ENCODE measurements around the gene NEGR1.
"Not testable (repeated sequence)": the region's sequence is repeated elsewhere in the genome, so short reads cannot be mapped to it uniquely, and the experiment has no call there.

The NEGR1 gene

DNA sequence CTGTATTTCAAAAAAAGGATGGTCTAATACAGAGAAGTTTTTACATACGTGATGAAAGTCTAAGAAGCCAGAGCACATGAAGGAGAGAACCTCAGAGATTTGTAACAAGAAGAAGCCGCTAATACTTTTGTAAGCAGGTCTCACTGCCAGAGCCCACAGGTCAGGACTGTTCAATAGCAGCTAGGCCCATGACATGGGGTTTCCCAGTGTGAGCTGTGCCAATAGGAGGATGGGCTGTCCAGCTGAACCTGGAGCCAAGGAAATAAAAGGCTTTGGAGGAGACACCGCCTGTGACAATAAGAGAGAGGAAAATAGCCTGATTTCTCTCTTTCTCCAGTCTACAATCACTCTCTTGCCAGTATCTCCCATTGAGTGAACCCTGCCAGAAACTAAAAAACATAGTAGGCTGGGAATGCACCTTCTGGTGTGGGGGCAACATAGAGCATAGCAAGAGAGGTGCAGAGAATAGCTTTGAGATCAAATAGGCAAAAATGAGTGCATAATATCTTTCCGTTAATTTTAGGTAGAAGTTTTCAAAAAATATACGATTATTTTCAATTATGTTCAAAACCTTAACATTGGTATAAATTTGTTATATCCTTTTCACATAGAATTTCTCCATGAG is 360.3 kb downstream of the NEGR1 start:
- no peak for FAIRE-seq

DNA sequence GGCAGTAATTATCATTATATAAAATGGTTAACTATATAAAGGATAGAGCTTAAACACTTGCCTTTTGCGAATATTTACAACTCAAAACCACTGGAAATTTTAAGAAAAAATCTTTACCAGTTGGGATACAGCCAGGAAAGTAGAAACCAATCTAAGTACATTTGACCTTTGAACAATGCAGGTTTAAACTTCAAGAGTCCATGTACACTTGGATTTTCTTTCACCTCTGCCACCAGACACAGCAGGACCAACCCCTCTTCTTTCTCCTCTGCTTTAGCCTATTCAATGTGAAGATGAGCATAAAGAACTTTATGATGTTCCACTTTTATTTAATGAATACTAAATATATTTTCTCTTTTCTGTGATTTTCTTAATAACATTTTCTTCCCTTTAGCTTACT is 361.1 kb downstream of the NEGR1 start:
- FAIRE-seq: no peak

DNA sequence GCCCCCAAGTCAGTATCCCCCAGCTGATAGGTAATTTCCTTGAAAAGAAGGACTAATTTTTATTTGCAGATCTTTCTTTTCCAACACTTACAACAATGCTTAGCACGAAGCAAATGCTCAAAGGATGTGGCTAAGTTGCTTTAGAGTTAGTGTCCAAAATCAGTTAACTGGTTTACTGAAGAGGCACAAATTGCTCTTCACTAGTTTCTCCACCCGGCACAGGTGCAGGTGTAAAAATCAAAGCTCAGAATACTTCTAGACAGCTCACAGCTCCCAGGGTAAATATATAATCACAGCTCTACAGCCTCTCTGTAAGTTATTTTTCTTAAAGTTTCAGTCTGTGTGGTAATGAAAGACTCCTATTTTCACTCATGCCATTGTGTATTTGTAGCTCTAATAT is 361.8 kb downstream of the NEGR1 start:
- no peak for FAIRE-seq

DNA sequence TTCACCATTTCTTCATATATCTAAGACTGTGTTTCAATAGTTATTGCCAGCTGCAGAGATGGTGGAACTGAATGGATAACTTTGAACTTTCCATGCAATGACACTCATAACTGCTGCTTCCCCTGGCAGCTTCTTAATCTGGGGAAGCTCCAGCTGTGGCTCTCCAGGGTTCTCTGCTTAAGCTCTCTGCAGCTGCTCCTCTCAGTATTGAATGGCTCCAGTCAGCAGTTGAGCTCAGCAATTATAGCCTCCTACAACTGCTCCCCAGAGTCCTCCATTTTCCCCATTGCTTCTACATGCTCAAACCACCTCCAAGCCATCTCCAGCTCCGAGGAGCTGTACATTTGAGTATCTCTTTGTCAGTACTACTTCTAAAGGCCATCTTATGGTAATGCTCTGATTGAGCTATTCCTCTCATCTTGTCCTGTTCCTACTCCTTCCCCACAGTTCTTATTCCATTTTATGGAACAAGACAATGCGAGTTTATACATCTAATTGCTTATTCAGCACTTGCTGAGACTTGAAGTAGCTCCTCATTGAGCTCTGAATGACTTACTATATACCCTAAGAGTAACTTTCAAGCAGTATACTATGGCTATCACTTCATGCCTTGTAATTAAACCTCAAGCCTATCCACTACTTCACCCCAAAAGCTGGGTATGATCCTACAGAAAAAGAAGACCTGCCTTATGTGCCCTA is 362.4 kb downstream of the NEGR1 start:
- no peak for FAIRE-seq

DNA sequence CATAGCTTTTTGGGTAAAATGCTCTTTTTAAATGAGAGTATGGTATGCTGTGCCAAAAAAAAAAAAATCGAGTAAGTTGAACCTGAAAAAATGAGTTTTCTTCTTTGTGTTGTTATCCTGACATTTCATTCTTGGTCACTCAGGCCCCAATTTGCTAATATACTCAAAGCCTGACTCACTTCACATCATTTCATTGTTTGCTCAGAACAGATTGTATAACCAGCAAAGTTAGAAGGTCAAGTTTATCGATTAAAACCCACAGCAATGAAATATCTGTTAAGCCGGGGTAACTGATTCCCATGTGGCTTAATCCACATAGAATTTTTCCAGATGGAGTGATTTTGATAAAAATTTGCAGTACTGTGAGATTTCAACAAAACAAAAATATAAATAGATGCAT is 363.7 kb downstream of the NEGR1 start:
- no peak for FAIRE-seq

DNA sequence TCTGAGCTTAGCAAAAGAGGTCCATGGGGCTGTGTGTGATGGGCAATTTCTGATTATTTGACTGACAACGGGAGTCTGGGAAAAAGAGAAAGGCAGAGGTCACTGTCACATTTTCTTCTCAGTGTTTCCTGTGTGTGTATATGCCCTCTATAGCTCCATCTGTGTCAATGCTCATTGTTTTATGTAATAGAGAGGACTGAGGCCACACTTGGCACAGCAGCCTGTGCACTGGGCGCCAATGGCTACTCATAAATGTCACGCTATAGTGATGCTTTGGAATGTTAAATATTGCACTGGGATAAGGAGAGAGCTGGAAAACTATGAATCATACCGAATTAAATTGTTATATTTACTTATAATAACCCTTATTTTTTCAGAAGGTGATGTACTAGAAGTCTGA is 365.4 kb downstream of the NEGR1 start:
- no peak for FAIRE-seq

DNA sequence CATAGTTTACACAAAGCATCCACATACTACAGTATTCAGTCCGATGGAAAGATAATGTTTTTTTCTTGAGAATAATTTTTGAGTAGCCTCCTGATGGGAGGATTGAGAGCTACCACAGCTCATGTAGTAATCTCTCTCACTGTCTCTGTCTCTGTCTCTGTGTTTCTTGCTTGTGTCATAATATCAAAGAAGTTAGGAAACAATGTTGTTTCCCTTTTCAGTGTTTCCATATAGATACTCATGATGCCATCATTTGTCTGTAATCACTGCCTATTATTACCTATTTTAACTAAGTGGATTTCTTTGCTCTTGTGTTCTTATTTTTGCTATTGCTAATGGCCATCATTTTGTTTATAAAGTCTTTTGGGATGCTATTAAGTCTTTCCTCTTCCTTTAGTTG is 367.7 kb downstream of the NEGR1 start:
- FAIRE-seq: no peak

DNA sequence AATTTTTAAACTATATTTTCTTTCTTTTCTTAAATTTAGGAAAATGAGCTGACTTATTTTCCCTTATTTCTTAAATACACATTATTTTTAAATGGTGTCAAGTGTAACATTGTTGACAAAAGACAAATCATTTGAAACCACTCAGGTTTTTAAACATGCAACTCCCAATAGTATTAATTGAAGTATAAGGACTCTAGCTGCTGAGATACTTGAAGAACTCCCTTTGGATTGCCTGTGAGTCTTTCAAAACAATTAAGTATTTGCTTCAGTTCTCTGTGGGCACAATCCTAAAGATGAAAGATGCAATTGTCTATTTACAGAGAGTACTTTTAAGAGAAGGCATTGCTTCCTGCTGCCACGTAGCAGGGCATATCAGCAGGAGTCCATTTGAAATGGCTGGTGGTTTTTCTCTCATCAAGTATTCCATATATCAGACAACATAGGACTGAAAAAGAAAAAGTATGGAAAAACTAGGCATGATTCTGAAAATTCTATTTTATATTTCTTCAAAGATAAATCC is 373.4 kb downstream of the NEGR1 start:
- peak; percentile 86 for FAIRE-seq

DNA sequence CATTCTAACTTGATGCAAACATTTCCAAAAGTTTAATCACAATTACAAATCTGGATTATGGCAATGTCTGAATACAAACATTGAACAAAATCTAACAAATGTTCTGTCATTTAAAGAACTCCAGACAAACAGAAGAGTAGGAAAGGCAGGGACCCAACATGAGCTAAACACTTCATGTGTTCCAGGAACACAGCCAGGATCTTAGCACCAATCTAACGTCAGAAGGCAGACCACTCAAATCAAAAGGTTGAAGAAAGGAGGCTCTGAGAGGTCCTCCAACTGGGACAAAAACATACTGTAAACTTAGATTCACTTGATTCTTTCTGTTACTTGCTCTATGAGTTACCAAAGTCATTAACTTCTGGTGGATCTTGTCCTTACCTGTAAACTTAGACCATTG is 374.0 kb downstream of the NEGR1 start:
- no peak for FAIRE-seq

DNA sequence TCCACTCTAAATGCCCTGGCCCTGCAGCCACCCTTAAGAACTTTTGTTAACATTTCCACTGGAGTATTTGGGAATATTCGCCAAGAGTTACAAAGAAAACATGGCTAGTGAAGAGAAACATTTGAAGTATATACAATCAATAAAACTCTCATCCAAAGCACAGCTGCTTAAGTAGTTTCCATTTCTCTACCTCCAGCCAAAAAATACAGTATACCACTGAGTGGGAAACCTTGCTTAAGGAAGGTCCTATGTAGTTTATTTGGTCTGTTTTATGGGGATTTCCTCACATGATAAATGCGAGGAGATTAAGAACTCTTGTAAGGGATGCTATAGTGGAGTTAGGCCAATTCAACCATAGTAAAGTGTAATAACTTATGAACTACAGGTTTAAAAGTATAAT is 382.5 kb downstream of the NEGR1 start:
- no peak for FAIRE-seq

DNA sequence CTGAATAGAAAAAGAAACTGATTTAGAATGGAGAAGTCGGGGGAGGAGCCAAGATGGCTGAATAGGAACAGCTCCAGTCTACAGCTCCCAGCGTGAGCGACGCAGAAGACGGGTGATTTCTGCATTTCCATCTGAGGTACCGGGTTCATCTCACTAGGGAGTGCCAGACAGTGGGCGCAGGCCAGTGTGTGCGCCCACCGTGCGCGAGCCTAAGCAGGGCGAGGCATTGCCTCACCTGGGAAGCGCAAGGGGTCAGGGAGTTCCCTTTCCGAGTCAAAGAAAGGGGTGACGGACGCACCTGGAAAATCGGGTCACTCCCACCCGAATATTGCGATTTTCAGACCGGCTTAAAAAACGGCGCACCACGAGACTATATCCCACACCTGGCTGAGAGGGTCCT is 394.2 kb downstream of the NEGR1 start:
- FAIRE-seq: not testable (repeated sequence)

DNA sequence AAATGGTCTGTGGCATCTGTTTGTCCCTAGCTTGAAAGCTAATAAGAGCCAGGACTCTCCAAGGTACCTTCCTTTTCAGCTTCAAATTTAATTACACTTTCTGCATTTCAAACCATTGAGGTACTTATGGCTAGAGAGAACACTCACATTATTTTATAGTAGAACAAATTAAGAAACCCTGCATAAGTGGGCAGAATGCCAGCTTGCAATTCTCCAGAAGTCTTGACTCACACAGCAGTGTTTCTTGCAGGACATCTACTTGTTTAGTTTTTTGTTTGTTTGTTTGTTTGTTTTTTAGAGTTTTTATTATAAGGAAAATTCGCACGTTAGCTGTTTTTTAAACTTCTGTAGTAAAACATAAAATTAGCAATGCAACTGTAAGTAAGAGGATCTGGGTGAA is 397.2 kb downstream of the NEGR1 start:
- no peak for FAIRE-seq

DNA sequence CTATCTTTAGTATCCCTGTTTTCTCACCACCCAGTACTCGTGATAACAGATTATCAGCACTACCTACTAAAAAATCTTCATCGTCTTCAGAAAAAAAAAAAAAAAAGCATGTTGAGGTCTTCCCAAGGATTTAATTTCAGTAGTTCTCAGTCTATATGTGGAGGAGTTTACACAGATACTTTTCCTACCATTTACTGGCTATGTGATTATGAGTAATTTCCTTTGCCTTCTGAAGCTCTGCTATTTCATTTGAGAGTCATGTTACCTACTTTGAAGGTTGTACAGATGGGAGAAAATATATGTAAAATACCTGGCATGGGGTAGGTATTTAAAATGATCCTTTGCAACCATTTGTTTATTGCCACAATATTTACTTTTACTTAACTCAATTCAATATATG is 399.7 kb downstream of the NEGR1 start:
- FAIRE-seq: peak; percentile 92

DNA sequence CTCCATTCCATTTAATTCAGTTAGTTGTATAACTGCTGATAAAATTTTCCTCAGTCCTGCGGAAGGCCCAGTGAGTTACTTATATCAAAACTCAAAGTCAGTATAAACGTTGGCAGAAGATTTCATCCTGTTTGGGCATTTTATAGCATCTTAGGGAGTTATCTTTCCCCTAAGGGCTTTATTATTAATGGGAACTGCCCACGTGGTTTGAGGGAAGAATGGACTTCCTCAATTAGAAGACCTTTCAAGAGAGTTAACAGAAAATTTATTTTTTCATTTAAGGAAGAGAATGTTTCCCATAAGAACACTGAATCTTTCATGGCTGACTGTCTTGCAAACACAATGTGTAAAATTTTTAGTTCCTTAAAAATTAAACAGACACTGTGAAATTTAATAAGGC is 400.1 kb downstream of the NEGR1 start:
- FAIRE-seq: no peak

DNA sequence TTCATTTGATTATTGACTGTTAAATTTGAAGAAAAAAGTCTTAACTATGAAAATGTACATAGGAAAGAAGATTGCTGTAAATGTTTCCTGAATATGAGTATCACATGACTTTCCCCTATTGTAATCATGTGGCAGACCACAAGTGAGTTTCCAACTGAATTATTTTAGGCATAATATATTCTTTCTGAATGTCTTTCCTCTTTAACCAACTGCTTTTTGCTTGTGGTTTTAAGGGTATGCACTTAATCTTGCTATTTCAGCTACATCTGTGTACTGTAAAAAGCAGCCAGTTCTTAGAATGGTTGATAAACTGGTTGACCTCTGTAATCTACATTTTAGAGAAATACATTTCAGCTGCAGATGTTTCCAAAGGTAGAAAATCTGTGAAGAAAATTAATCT is 400.7 kb downstream of the NEGR1 start:
- no peak for FAIRE-seq

DNA sequence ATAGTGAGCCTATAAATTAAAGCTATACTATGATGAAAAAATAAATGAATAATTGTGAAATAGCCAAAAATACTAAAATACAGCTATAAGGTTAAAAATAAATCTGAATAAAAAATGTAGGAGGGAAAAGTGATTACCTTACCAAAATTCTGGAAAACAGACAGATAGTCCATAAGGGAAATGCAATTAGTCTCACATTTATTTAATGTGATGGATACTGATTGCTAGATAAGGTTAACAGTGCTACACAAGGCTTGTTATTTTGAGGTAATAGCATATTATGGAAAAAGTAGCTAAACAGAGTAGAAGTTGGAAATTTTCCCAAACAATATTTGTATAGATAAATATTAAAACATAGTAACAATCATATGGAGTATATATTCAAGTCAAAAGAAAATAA is 413.0 kb downstream of the NEGR1 start:
- no peak for FAIRE-seq

DNA sequence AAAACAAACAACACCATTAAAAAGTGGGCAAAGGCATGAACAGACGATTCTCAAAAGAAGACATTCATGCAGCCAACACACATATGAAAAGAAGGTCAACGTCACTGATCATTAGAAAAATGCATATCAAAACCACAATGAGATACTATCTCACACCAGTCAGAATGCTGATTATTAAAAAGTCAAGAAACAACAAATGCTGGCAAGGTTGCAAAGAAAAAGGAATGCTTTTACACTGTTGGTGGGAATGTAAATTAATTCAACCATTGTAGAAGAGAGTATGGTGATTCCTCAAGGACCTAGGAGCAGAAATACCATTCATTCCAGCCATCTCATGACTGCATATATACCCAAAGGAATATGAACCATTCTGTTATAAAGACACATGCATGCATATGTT is 419.6 kb downstream of the NEGR1 start:
- no peak for FAIRE-seq

DNA sequence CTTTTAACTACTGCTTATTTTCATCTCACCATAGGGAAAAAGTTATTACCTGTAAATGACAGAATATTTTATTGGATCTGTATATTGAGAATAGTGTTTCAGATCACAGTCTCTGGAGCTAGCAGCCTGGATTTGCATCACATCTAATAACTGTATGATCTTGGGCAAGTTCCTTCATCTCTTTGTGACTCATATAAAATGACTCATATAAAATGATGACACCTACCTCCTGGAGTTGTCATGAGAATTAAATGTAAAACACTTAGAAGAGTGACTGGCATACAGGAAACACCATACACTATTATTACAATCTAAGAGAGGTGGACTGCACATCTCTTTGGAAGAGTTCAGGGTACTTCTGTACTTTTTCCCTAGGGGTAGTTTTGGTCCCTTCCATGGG is 421.3 kb downstream of the NEGR1 start:
- no peak for FAIRE-seq

DNA sequence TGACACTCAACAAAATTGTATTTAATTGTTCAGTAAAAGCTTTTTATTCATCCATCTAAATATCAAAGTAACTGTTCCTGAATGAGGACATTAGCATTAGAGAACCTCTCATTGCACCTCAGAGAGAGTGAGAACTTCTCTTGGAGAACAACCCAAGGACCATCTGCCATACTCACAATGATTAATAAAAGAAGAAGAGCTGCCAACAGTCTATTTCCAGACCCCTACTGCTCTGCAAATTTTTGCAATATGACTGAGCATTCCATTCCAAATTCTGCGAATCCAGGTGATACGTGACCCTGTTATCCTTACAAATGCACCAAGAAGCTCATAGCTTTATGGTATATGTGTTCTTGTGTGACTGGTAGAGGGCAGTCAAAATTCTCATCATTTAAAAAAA is 422.5 kb downstream of the NEGR1 start:
- FAIRE-seq: no peak

DNA sequence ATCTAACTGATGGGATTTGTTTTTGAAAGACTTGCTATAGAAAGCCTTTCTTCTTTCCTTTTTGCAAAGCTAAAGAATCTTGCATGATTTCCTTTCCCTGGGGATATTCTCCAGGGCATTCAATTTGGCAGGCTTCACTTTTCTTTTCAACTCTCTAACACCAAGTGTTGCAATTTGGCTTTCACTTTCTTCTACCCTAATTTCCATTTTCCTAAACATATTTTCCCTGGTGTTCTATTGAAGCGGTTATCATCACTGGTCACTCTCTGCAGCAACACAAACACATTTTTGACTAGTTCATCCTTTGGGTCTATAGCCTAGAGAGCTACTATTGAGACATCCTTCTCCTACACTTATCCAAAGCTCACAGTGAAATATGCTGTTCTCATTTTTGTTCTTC is 424.5 kb downstream of the NEGR1 start:
- no peak for FAIRE-seq

DNA sequence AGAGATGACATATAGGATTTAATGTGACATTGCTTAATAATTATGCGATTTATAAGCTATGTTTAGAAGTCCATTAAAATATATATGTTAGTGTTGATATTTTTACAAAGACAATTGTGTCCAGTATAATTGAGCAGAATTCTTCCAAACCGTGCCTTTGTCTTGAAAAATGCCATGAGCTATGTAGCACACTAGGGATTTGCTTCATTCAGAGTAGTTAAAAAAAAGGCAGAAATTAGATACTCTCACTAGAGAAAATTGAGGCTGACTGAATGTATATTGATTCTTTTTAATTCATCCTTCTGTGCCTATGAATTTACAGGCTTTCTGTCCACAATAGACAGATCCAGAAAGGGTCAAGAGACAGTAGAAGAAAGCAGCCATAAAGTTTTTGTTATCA is 429.0 kb downstream of the NEGR1 start:
- FAIRE-seq: no peak

DNA sequence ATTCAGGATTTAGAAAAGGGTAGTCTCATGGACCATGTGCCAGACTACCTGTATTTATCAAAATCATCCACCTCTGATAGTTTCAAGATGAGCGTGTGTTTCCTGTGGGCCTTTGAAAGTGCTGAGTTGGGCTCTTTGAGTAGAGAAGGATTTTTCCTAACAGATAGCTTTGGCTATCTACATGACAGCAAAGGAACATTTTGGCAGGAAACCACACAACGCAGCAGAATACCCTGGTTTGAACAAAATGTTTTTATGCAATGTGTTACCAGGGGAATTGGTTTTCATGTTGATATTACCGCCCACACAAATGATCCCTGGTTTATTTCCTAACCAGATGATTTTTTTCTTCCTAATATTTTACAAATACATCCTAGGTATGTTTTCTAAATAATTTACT is 431.4 kb downstream of the NEGR1 start:
- no peak for FAIRE-seq

DNA sequence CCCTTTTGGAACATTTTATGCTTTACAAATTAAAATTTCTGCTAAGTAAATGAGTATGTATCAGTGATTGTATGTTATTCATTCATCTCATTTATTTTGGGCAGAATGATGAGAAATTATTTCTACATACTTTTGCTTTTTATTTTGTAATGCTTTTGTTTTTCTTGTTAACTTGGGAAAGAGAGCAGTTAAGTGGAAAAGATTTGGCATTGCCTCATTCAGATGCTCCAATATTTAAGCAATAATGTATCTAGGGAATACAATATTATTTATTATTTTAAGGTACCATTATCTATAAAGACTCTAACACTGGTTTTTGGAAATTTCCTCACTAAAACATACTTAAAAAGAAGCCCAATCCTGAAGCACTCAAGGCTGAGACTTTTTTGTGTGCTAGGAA is 431.8 kb downstream of the NEGR1 start:
- no peak for FAIRE-seq

DNA sequence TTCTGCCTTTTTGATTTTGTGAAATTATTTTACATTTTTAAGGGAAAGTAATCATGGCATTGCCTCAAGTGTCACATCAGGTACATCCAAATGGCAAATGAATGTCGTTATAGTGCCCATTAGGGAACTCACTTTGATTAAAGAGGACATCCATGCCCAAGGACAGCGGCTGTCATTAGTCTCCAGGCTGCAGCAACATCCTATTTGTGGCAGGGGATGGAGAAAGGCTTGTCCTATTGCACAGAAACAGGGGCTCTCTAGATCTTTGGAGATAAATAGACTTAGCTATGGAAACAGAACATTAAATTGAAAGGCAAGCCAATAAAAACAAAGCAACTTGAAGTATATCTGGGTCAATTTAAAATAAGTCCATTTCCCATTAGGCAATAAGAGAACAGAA is 439.3 kb downstream of the NEGR1 start:
- no peak for FAIRE-seq

DNA sequence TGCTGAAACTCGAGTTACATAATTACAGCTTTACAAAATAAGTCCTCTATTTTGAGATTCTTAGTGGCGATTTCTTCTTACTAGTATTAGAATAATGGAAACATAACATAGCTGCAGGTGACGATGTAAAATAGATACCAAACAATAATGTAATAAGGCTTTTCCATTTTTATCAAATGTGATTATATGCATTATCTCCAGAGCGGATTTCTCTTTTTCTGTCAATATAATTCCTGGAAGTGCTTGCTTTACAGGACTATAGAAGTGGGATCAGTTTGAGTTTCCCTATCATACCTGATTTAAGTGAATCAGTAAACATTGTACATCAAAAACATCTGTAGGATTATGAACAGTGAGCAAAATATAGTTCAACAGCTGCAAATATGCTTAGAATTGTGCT is 442.5 kb downstream of the NEGR1 start:
- FAIRE-seq: no peak

Data from islet of Langerhans (tissue), 1 donor.